K562 (cell line): Measurements from ENCODE around the gene SPTLC1. TPM values are rescaled to one million over a fixed set of nuclear protein-coding genes. Genes with fewer than 3 reads are reported as not detected.

Source experiments
- FOXJ2 ChIP-seq: fragments of 200-800 bp; sonication (Bioruptor generic); IDR thresholded peaks from 2 replicates; pipeline ENCODE4 v1.6.1; 2016; ENCODE audit warnings: missing genetic modification characterization, missing compliant biosample characterization
- FOXM1 ChIP-seq, 2 experiments: fragments of 450-650 bp in 1 of 2; sonication (generic) in 1 of 2; formaldehyde crosslinking in 1 of 2; IDR thresholded peaks; 2 replicates each; pipeline versions ENCODE4 v1.6.1 to v1.9.0; 2017 to 2022; ENCODE audit warnings: low read depth in 2 of 2, mild to moderate bottlenecking in 2 of 2, missing genetic modification reagents in 1 of 2, moderate library complexity in 1 of 2
- FUS ChIP-seq: fragments of 200-400 bp; formaldehyde crosslinking; optimal IDR thresholded peaks from 2 replicates; pipeline ENCODE3; 2017; ENCODE audit warnings: low read depth, low read length
- NFIC ChIP-seq: fragments of 450-650 bp; IDR thresholded peaks from 2 replicates; pipeline ENCODE4 v1.6.1; 2017; ENCODE audit warnings: mild to moderate bottlenecking, inconsistent platforms
- PML ChIP-seq: IDR thresholded peaks from 2 replicates; pipeline ENCODE4 v1.6.1; 2012; ENCODE audit warnings: low read length, inconsistent platforms
- POLR2AphosphoS5 ChIP-seq: IDR thresholded peaks from 2 replicates; pipeline ENCODE4 v1.6.1; 2011; ENCODE audit warnings: mild to moderate bottlenecking, low read depth, low read length, moderate library complexity; ENCODE audit not compliant: control insufficient read depth, insufficient read depth
- PRPF4 ChIP-seq: fragments of 200-400 bp; formaldehyde crosslinking; IDR thresholded peaks from one replicate; pipeline ENCODE4 v1.6.1; 2017; ENCODE audit warnings: low read length, low read depth, mild to moderate bottlenecking; ENCODE audit not compliant: insufficient read depth, poor library complexity, severe bottlenecking
- RBM34 ChIP-seq: fragments of 200-400 bp; formaldehyde crosslinking; IDR thresholded peaks from 2 replicates; pipeline ENCODE4 v1.6.1; 2018; ENCODE audit warnings: low read length, borderline replicate concordance; ENCODE audit not compliant: insufficient read depth
- RNF2 ChIP-seq: sonication (generic); IDR thresholded peaks from 2 replicates; pipeline ENCODE4 v1.6.1; 2016
- SMC3 ChIP-seq: conservative IDR thresholded peaks from 2 replicates; pipeline ENCODE4 v1.6.1; 2011; ENCODE audit warnings: low read depth, low read length, improper control_type of control experiment; ENCODE audit not compliant: insufficient read depth
- STAG1 ChIP-seq: sonication (generic); formaldehyde crosslinking; IDR thresholded peaks from 2 replicates; pipeline ENCODE4 v1.5.0; 2020; ENCODE audit warnings: missing genetic modification reagents, borderline replicate concordance
- ZNF165 ChIP-seq: fragments of 250-450 bp; sonication (Bioruptor Pico); IDR thresholded peaks from 2 replicates; pipeline ENCODE4 v1.4.0; 2020; ENCODE audit warnings: borderline replicate concordance
- ZNF311 ChIP-seq: fragments of 250-450 bp; sonication (Bioruptor Pico); IDR thresholded peaks from 2 replicates; pipeline ENCODE4 v1.4.0; 2020; ENCODE audit warnings: mild to moderate bottlenecking, moderate library complexity
- ZNF778 ChIP-seq: fragments of 450-650 bp; formaldehyde crosslinking; IDR thresholded peaks from 2 replicates; pipeline ENCODE4 v1.4.0; 2020; ENCODE audit warnings: mild to moderate bottlenecking, moderate library complexity
- polyA plus RNA-seq, 8 experiments: library from polyadenylated mRNA; depleted of rRNA in 4 of 8; stranded (reverse) in 5 of 8; unstranded in 3 of 8; fragments of >200 nt; fragmentation: Nextera tagmentation in 2 of 8; fragmentation: Illumina TruSeq in 1 of 8; extraction: Ambion mirVana in 2 of 8; extraction: Trizol in 1 of 8; gene quantifications; 2 replicates each; pipeline versions ENCODE4 v1.2.1 to v1.2.3, GENCODE V29; 2011 to 2014; ENCODE audit warnings: inconsistent platforms in 1 of 8, missing spikeins in 1 of 8
- total RNA-seq, 7 experiments: library from RNA; depleted of rRNA in 6 of 7; stranded (reverse); fragments of >200 nt in 6 of 7; fragmentation: Illumina TruSeq in 2 of 7; extraction: Trizol in 2 of 7; gene quantifications; 2 replicates each; pipeline versions ENCODE4 v1.2.1 to v1.2.3, GENCODE V29; 2011 to 2021; ENCODE audit warnings: low replicate concordance in 1 of 7
- TF ChIP-seq, protein P1 (sequence below): sonication (generic); formaldehyde crosslinking; IDR thresholded peaks from 2 replicates; pipeline ENCODE4 v1.8.0; 2022; ENCODE audit warnings: missing genetic modification reagents, mild to moderate bottlenecking, moderate library complexity, borderline replicate concordance
- TF ChIP-seq, protein P2 (sequence below): sonication (generic); formaldehyde crosslinking; IDR thresholded peaks from 2 replicates; pipeline ENCODE4 v1.8.0; 2022; ENCODE audit warnings: mild to moderate bottlenecking, missing genetic modification reagents
- TF ChIP-seq, protein P3 (sequence below), 3 experiments: IDR thresholded peaks in 2 of 3; conservative IDR thresholded peaks in 1 of 3; 2 replicates each; pipeline ENCODE4 v1.5.1; 2011 to 2012; ENCODE audit warnings: low read length in 3 of 3, mild to moderate bottlenecking in 3 of 3, control low read depth in 2 of 3, improper control_type of control experiment in 1 of 3, inconsistent platforms in 1 of 3, low read depth in 1 of 3, mixed read lengths in 1 of 3, moderate library complexity in 1 of 3; ENCODE audit not compliant: insufficient read depth in 2 of 3
- TF ChIP-seq, protein P4 (sequence below): conservative IDR thresholded peaks from 2 replicates; pipeline ENCODE4 v1.6.1; 2011; ENCODE audit warnings: low read depth, mild to moderate bottlenecking, low read length; ENCODE audit not compliant: control insufficient read depth

SPTLC1 gene
- total and polyA plus RNA-seq, 9 of the 15 experiments (the other 6 are each of a cell fraction or from before 2014, with no cell fraction given) = 58.8 to 125 (median 84.5) TPM

DNA sequence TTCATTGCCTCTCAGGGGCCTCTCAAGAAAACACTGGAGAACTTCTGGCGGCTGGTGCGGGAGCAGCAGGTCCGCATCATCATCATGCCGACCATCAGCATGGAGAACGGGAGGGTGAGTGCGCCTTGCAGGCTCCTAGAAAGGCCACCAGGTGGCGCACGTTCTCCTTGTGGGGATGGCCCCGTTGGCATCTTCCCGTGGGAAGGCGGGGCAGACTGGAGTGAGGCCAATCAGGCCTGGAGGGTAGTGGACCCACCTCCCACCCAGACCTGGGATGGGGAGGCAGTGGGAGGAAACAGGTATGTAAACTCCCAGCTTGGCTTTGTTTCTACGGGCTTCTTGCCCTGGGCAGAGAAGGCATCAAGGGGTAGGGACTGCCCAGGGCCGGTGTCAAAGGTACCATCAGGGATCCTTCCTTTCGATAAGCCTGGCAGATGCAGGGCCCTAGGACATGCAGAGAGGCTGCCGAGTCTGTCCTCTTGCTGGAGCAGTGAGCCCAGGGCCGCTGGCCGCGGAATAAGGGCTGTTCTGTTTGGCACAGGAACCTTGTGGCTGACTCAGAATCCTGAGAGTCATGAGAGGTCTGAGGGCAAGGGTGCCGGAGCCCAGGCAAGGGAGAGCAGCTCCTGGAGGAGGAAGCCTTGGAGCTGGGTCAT lies 18.9 kb upstream of the SPTLC1 start (continued):
- TF ChIP-seq, protein P1, sequence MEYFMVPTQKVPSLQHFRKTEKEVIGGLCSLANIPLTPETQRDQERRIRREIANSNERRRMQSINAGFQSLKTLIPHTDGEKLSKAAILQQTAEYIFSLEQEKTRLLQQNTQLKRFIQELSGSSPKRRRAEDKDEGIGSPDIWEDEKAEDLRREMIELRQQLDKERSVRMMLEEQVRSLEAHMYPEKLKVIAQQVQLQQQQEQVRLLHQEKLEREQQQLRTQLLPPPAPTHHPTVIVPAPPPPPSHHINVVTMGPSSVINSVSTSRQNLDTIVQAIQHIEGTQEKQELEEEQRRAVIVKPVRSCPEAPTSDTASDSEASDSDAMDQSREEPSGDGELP (CRISPR knock-in tag) = peak; percentile 56; the same call in 1 of the 2 replicates
- TF ChIP-seq RNF2 (no peak), FUS (no peak), POLR2AphosphoS5 (no peak), RBM34 (no peak), SMC3 (peak; percentile 92), ZNF311 (CRISPR knock-in tag) (no peak), PRPF4 (no peak), PML (no peak), FOXM1 (IDR thresholded peaks at IDR 0.05; ENCODE audit: low read depth) (no peak), FOXM1 (CRISPR knock-in tag; IDR thresholded peaks at IDR 0.05; ENCODE audit: low read depth) (no peak), STAG1 (CRISPR knock-in tag) (peak; percentile 85; the same call in 1 of the 2 replicates), FOXJ2 (tag) (no peak), ZNF778 (no peak), NFIC (peak; percentile 69), ZNF165 (no peak)
- TF ChIP-seq, protein P2, sequence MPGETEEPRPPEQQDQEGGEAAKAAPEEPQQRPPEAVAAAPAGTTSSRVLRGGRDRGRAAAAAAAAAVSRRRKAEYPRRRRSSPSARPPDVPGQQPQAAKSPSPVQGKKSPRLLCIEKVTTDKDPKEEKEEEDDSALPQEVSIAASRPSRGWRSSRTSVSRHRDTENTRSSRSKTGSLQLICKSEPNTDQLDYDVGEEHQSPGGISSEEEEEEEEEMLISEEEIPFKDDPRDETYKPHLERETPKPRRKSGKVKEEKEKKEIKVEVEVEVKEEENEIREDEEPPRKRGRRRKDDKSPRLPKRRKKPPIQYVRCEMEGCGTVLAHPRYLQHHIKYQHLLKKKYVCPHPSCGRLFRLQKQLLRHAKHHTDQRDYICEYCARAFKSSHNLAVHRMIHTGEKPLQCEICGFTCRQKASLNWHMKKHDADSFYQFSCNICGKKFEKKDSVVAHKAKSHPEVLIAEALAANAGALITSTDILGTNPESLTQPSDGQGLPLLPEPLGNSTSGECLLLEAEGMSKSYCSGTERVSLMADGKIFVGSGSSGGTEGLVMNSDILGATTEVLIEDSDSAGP (CRISPR knock-in tag) = no peak
- TF ChIP-seq, protein P3, sequence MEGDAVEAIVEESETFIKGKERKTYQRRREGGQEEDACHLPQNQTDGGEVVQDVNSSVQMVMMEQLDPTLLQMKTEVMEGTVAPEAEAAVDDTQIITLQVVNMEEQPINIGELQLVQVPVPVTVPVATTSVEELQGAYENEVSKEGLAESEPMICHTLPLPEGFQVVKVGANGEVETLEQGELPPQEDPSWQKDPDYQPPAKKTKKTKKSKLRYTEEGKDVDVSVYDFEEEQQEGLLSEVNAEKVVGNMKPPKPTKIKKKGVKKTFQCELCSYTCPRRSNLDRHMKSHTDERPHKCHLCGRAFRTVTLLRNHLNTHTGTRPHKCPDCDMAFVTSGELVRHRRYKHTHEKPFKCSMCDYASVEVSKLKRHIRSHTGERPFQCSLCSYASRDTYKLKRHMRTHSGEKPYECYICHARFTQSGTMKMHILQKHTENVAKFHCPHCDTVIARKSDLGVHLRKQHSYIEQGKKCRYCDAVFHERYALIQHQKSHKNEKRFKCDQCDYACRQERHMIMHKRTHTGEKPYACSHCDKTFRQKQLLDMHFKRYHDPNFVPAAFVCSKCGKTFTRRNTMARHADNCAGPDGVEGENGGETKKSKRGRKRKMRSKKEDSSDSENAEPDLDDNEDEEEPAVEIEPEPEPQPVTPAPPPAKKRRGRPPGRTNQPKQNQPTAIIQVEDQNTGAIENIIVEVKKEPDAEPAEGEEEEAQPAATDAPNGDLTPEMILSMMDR (IDR thresholded peaks at IDR 0.05 in 2 of 3, conservative IDR thresholded peaks at IDR 0.05 in 1 of 3; ENCODE audit: insufficient read depth in 2 of 3, low read depth in 1 of 3, low read length in 3 of 3) = peak; percentile 91 to 95 (median 91)
- TF ChIP-seq, protein P4, sequence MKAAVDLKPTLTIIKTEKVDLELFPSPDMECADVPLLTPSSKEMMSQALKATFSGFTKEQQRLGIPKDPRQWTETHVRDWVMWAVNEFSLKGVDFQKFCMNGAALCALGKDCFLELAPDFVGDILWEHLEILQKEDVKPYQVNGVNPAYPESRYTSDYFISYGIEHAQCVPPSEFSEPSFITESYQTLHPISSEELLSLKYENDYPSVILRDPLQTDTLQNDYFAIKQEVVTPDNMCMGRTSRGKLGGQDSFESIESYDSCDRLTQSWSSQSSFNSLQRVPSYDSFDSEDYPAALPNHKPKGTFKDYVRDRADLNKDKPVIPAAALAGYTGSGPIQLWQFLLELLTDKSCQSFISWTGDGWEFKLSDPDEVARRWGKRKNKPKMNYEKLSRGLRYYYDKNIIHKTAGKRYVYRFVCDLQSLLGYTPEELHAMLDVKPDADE = no peak
